GM12878 (cell line): ENCODE data around the gene SLC29A1. TPM values are rescaled to one million over a fixed set of nuclear protein-coding genes. Genes with fewer than 3 reads are reported as not detected.

Experiments used
- ATAC-seq: fragments of 200-7000 bp; cut with Tn5 transposase; 3 replicates; pipeline ENCODE4 v1.9.1; 2020; ENCODE audit warnings: mild to moderate bottlenecking, moderate library complexity
- BruUV-seq: library from RNA; stranded (reverse); fragments of 400-500 nt; replicated peaks from 2 replicates; lab custom pipeline; 2021; lab: Mats Ljungman, UMichigan
- CTCF ChIA-PET: fragments of 300-600 bp; sonication (Branson Sonifier 250); formaldehyde crosslinking; extraction: SDS; loops from one replicate; lab custom pipeline; 2021; ENCODE audit warnings: inconsistent platforms; lab: Yijun Ruan, JAX
- POLR2A ChIA-PET: fragments of 350-600 bp; formaldehyde crosslinking; extraction: SDS; loops from one replicate; lab custom pipeline; 2021; ENCODE audit warnings: inconsistent platforms; lab: Charles Lee
- RAD21 ChIA-PET: fragments of 300-600 bp; sonication (Branson Sonifier 250); formaldehyde crosslinking; loops from one replicate; lab custom pipeline; 2023; ENCODE audit warnings: antibody characterized with exemption; ENCODE audit not compliant: unreplicated experiment; lab: Charles Lee
- SMC1A ChIA-PET: fragments of 300-600 bp; sonication (Branson Sonifier 250); formaldehyde crosslinking; loops from one replicate; lab custom pipeline; 2023; ENCODE audit not compliant: unreplicated experiment, uncharacterized antibody; lab: Charles Lee
- DNase-seq: peaks from one replicate; pipeline ENCODE4 v3.0.0-alpha.2; 2011; ENCODE audit warnings: low read depth, low spot score
- FAIRE-seq: peaks from 3 replicates; lab custom pipeline; 2011; peaks lifted over from hg19 to GRCh38; lab: Jason Lieb, UNC
- H2AFZ ChIP-seq: 2 replicates; pipeline ENCODE4 v1.6.0; 2011; ENCODE audit warnings: low read depth, low read length, control low read depth; ENCODE audit not compliant: control insufficient read depth
- H3K27ac ChIP-seq: 2 replicates; pipeline ENCODE4 v1.5.1; 2011; ENCODE audit warnings: control low read depth; ENCODE audit not compliant: control insufficient read depth, insufficient read depth
- H3K27me3 ChIP-seq, 2 experiments: replicated peaks in 1 of 2; 2 replicates each; pipeline versions ENCODE4 v1.6.0 to v1.6.1; 2011; ENCODE audit warnings: low read length in 1 of 2; ENCODE audit not compliant: control insufficient read depth in 2 of 2, insufficient read depth in 2 of 2
- H3K36me3 ChIP-seq, 2 experiments: 2 replicates each; pipeline ENCODE4 v1.5.1; 2011; ENCODE audit warnings: low read length in 1 of 2; ENCODE audit not compliant: control insufficient read depth in 2 of 2, insufficient read depth in 2 of 2
- H3K4me1 ChIP-seq: 2 replicates; pipeline ENCODE4 v1.6.1; 2011; ENCODE audit warnings: mild to moderate bottlenecking, low read length, moderate library complexity, mixed read lengths; ENCODE audit not compliant: control insufficient read depth, insufficient read depth
- H3K4me2 ChIP-seq: 2 replicates; pipeline ENCODE4 v1.6.0; 2011; ENCODE audit warnings: control low read depth; ENCODE audit not compliant: control insufficient read depth, insufficient read depth
- H3K4me3 ChIP-seq: fragments of 200-600 bp; sonication (generic); 2 replicates; pipeline ENCODE4 v1.5.1; 2016
- H3K79me2 ChIP-seq: 2 replicates; pipeline ENCODE4 v1.6.0; 2011; ENCODE audit warnings: low read length; ENCODE audit not compliant: control insufficient read depth, insufficient read depth
- H3K9ac ChIP-seq: 2 replicates; pipeline ENCODE4 v1.8.0; 2011; ENCODE audit warnings: low read length, control low read depth, mixed read lengths; ENCODE audit not compliant: control insufficient read depth, insufficient read depth
- H3K9me3 ChIP-seq: replicated peaks from 3 replicates; pipeline ENCODE4 v1.5.1; 2011; ENCODE audit warnings: mild to moderate bottlenecking, low read length; ENCODE audit not compliant: control insufficient read depth, insufficient read depth
- H4K20me1 ChIP-seq: 2 replicates; pipeline ENCODE4 v1.6.0; 2011; ENCODE audit not compliant: control insufficient read depth, insufficient read depth
- ASH2L ChIP-seq: fragments of 300-600, 200-600 bp; sonication (generic); IDR thresholded peaks from 2 replicates; pipeline ENCODE4 v1.6.1; 2017; ENCODE audit warnings: low read depth, mild to moderate bottlenecking, borderline replicate concordance
- ATF7 ChIP-seq: fragments of 450-650 bp; IDR thresholded peaks from 2 replicates; pipeline ENCODE4 v1.6.1; 2016; ENCODE audit warnings: low read depth, mild to moderate bottlenecking
- CBFB ChIP-seq: IDR thresholded peaks from 2 replicates; pipeline ENCODE4 v1.6.1; 2016; ENCODE audit warnings: antibody characterized with exemption, low read depth
- DPF2 ChIP-seq: fragments of 450-650 bp; IDR thresholded peaks from 2 replicates; pipeline ENCODE4 v1.6.1; 2017; ENCODE audit warnings: mild to moderate bottlenecking
- FOXM1 ChIP-seq: IDR thresholded peaks from 2 replicates; pipeline ENCODE4 v1.6.1; 2012; ENCODE audit warnings: low read depth, mild to moderate bottlenecking, inconsistent platforms, low read length, moderate library complexity
- IKZF1 ChIP-seq: fragments of 450-650 bp; conservative IDR thresholded peaks from 2 replicates; pipeline ENCODE4 v1.6.1; 2017; ENCODE audit warnings: antibody characterized with exemption, mild to moderate bottlenecking
- IRF5 ChIP-seq: fragments of 450-650 bp; IDR thresholded peaks from 2 replicates; pipeline ENCODE4 v1.6.1; 2017; ENCODE audit warnings: borderline replicate concordance
- MXI1 ChIP-seq: fragments of 150-350 bp; IDR thresholded peaks from 2 replicates; pipeline ENCODE4 v1.6.1; 2011; ENCODE audit warnings: low read depth, mild to moderate bottlenecking, inconsistent platforms, low read length, improper control_type of control experiment
- PML ChIP-seq: IDR thresholded peaks from 2 replicates; pipeline ENCODE4 v1.6.1; 2012; ENCODE audit warnings: low read length, inconsistent platforms
- POLR2AphosphoS2 ChIP-seq: IDR thresholded peaks from 2 replicates; pipeline ENCODE4 v1.6.1; 2011; ENCODE audit warnings: low read depth, mild to moderate bottlenecking, low read length, improper control_type of control experiment, moderate library complexity
- RELB ChIP-seq: fragments of 450-650 bp; IDR thresholded peaks from 2 replicates; pipeline ENCODE4 v1.6.1; 2017; ENCODE audit warnings: low read depth, mild to moderate bottlenecking, moderate library complexity
- RUNX3 ChIP-seq: IDR thresholded peaks from 2 replicates; pipeline ENCODE4 v1.6.1; 2012; ENCODE audit warnings: low read length, inconsistent platforms
- SIX5 ChIP-seq: IDR thresholded peaks from 2 replicates; pipeline ENCODE4 v1.6.1; 2011; ENCODE audit warnings: mild to moderate bottlenecking, low read depth, low read length, moderate library complexity; ENCODE audit not compliant: severe bottlenecking
- TCF7 ChIP-seq: IDR thresholded peaks from 2 replicates; pipeline ENCODE4 v1.6.1; 2014; ENCODE audit warnings: antibody characterized with exemption, borderline replicate concordance
- WGBS: methylation state at CpG from one replicate; pipeline ENCODE4 v1.1.6; 2016; ENCODE audit warnings: low lambda C conversion rate; ENCODE audit not compliant: insufficient replicate concordance, insufficient coverage; ENCODE audit errors: missing lambda C conversion rate; 5-methylcytosine and 5-hydroxymethylcytosine counted together
- in situ Hi-C: fragments of 300-500 bp; cut with MboI; formaldehyde crosslinking; loops from 9 replicates; pipeline ENCODE4 v1.14.3; 2018; ENCODE audit warnings: mixed read lengths
- intact Hi-C: fragments of 100-400 bp; cut with micrococcal nuclease; formaldehyde crosslinking; loops from one replicate; pipeline ENCODE4 v1.14.2; 2022; ENCODE audit not compliant: unreplicated experiment
- polyA plus RNA-seq, 11 experiments: library from polyadenylated mRNA; depleted of rRNA in 4 of 11; unstranded in 6 of 11; stranded (reverse) in 5 of 11; fragments of >200 nt; fragmentation: Nextera tagmentation in 4 of 11; fragmentation: Illumina TruSeq in 1 of 11; extraction: Ambion mirVana in 4 of 11; extraction: Trizol in 1 of 11; gene quantifications; 1 replicate in 1 of 11; 2 replicates in 10 of 11; pipeline versions ENCODE4 v1.2.1 to v1.2.3, GENCODE V29; 2011 to 2016; ENCODE audit warnings: inconsistent platforms in 2 of 11, missing spikeins in 2 of 11, low read depth in 1 of 11
- total RNA-seq, 4 experiments: library from RNA; depleted of rRNA in 3 of 4; stranded (reverse); fragments of >200 nt in 3 of 4; fragmentation: Illumina TruSeq in 1 of 4; extraction: Trizol in 1 of 4; gene quantifications; 2 replicates each; pipeline versions ENCODE4 v1.2.1 to v1.2.3, GENCODE V29; 2013 to 2021

SLC29A1 gene
- total and polyA plus RNA-seq, 10 of the 15 experiments (the other 5 are each of a cell fraction or from before 2014, with no cell fraction given) = 10.0 to 132 (median 93.4) TPM

DNA sequence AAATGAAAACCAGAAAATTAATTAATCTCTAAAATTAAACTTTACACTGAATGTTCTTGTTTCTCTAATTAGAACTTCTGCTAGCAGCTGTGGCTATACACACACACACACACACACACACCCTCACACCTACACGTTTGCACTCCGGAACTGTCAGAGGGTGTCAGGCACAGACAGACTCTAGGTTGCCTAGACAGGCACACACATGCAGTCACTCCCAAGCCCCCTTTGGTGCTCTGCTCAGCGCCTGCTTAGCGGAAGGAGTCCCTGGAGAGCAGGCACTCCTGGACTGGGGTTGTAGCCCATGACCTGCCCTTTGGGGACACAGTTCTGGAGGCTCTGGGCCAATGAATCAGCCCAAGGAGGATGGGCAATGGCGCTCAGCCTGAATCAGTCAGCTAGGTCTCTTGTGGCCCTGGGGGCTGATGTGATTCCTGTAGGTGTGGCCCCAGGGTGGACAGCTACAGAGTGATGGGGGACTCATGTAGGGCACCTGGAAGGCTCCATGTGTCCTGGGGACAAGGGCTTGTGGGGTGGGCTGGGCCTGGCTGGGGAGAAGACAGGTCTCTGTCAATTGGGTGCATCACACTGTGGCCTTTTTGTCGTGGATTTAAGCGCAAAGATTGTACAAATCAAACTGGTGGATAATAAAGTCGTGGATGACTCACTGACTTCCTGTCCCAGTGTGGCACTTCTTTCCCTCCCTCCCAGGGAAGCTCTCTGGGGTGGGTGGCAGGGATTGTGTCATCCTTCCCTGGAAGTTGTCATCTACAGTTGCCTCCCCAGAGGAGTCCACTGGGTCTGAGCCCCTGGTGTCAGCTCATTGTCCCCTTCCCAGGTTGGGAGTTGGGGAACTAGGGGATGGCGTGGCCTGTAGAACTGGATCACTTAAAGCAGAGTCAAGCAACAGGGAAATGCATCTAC is 55.6 kb downstream of the SLC29A1 start:
- H3K79me2 ChIP-seq = no peaks in the 10 kb centered on the region
- peaks cover 0 to 1% of the 10 kb centered on the region in 2 experiments; a peak in 2 of 4 replicates for H3K27me3 ChIP-seq
- no peak overlapping the region for H3K4me3 ChIP-seq
- H3K9ac ChIP-seq = no peak overlapping the region
- BruUV-seq = no TSS peak
- no peak overlapping the region for H3K4me2 ChIP-seq
- no peaks in the 10 kb centered on the region for H4K20me1 ChIP-seq
- H2AFZ ChIP-seq = no peak overlapping the region
- in situ Hi-C loops (no loop called here), intact Hi-C loops (no loop called here)
- H3K27ac ChIP-seq = no peak overlapping the region
- RAD21 ChIA-PET = interaction anchor here (0.6 kb wide), 1 partner anchor 57 kb away, joined by 3 read pairs; no protein-coding TSS in a partner anchor
- H3K36me3 ChIP-seq = no peaks in the 10 kb centered on the region; a peak in 1 of 4 replicates
- TF ChIP-seq IKZF1 (no peak), ATF7 (no peak), FOXM1 (no peak), RUNX3 (no peak), TCF7 (no peak), SIX5 (no peak), DPF2 (no peak), POLR2AphosphoS2 (no peak), MXI1 (no peak), RELB (no peak), CBFB (no peak), PML (no peak), ASH2L (no peak), IRF5 (no peak)
- ATAC-seq (no peak; the same call in 1 of the 3 replicates), DNase-seq (no peak), FAIRE-seq (no peak)
- CTCF ChIA-PET = interaction anchor here (0.9 to 1.6 kb wide), 4 partner anchors 11 to 59 kb away, joined by 3 to 7 read pairs (median 4); no protein-coding TSS in a partner anchor
- POLR2A ChIA-PET = no interaction called here
- 34% methylated on average over 9 of the region's 9 CpGs for WGBS
- H3K9me3 ChIP-seq = no peaks in the 10 kb centered on the region
- H3K4me1 ChIP-seq = no peaks in the 10 kb centered on the region
- SMC1A ChIA-PET = no interaction called here
